RKO (cell line): ENCODE results near the gene STKLD1.

Source experiments
- DNase-seq: peaks from one replicate; pipeline ENCODE4 v3.0.0-alpha.2; 2016; ENCODE audit warnings: low spot score

STKLD1 gene

GRCh38 chr9:133417541-133418461 is 41.6 kb downstream of the STKLD1 start, which contains the start of gene REXO4:
REXO4 (minus strand) TSS chr9:133418010; CDS start chr9:133417844, 166 bp downstream.
- DNase-seq, result peak; percentile 97

DNA sequence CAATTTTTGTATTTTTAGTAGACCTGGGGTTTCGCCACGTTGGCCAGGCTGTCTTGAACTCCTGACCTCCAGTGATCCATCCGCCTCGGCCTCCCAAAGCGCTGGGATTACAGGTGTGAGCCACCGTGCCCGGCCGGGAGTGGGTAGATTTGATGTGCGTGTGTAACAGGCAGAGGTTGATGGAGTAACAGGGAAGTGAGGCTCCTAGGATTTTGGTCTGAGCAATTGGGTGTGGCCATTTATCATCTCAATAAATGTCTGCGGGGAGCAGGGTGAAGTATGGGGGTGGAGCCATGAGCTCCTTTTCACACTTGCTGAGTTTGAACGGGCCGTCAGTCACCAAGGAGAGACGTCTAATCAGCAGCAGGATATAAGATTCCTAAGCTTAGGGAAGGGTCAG is 42.8 kb downstream of the STKLD1 start:
- DNase-seq, result peak; percentile 85

- no peak for DNase-seq
Measured at GRCh38 chr9:133420392-133420827, 44.2 kb downstream of the STKLD1 start.

- DNase-seq, result peak; percentile 51
Measured at GRCh38 chr9:133421615-133422542, 45.7 kb downstream of the STKLD1 start, which contains the start of gene ADAMTS13. ADAMTS13 (plus strand) TSS chr9:133422367; CDS start chr9:133422444, 77 bp downstream.

DNA sequence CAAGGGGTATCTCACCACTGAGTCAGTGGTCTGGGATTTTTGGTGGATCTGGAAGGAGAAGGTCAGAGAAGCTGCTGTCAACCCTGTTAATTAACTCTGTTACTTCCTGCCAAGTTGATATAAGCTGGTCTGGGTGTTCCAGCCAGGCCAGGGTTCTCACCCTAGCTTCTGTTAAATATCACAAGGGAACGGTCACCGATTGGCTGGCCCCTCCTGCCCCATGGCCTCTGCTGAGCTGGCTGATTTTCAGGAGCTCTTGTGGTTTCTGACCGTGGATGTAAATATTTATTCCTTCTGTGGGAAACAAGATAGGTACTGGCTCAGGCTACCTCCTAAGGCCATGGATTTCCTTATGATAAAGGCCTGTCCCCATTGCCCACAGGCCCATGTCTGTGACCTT is 47.0 kb downstream of the STKLD1 start:
- no peak for DNase-seq

GRCh38 chr9:133424187-133424586 is 48.0 kb downstream of the STKLD1 start:
- DNase-seq, result no peak

- no peak for DNase-seq
Measured at GRCh38 chr9:133425049-133425632, 49.0 kb downstream of the STKLD1 start.

DNA sequence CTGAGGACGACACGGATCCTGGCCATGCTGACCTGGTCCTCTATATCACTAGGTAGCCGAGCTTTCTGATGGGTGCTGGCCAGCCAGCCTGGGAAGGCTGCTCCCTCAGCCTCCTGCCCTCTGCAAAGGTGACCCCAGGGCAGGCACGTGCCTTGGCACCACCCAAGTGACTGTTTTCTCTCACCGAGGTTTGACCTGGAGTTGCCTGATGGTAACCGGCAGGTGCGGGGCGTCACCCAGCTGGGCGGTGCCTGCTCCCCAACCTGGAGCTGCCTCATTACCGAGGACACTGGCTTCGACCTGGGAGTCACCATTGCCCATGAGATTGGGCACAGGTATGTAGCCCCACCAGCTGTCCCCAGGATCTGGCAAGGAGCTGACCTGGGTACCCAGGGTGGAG is 49.8 kb downstream of the STKLD1 start:
- no peak for DNase-seq

GRCh38 chr9:133427658-133428348 is 51.6 kb downstream of the STKLD1 start:
- DNase-seq, result no peak

DNA sequence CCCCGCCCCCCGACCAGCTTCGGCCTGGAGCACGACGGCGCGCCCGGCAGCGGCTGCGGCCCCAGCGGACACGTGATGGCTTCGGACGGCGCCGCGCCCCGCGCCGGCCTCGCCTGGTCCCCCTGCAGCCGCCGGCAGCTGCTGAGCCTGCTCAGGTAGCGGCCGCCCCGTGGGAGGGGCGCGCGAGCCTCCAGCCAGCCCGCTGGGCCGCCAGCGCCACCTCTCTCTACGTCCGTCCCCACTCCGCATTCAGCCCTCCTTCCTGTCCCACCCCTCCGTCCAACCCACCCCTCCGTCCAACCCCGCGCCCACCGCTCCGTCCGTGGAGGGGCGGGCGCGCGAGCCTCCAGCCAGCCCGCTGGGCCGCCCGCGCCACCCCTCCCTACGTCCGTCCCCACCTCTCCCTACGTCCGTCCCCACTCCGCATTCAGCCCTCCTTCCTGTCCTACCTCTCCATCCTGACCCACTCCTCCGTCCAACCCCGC is 52.5 kb downstream of the STKLD1 start:
- DNase-seq, result no peak

GRCh38 chr9:133429214-133429613 is 53.0 kb downstream of the STKLD1 start:
- no peak for DNase-seq

- DNase-seq, result no peak
Measured at GRCh38 chr9:133429641-133430161, 53.5 kb downstream of the STKLD1 start.

GRCh38 chr9:133430244-133430643 is 54.1 kb downstream of the STKLD1 start:
- no peak for DNase-seq

GRCh38 chr9:133433351-133433843 is 57.2 kb downstream of the STKLD1 start:
- no peak for DNase-seq

- DNase-seq, result no peak
Measured at GRCh38 chr9:133436681-133437080, 60.5 kb downstream of the STKLD1 start.

GRCh38 chr9:133437753-133438531 is 61.8 kb downstream of the STKLD1 start:
- no peak for DNase-seq

DNA sequence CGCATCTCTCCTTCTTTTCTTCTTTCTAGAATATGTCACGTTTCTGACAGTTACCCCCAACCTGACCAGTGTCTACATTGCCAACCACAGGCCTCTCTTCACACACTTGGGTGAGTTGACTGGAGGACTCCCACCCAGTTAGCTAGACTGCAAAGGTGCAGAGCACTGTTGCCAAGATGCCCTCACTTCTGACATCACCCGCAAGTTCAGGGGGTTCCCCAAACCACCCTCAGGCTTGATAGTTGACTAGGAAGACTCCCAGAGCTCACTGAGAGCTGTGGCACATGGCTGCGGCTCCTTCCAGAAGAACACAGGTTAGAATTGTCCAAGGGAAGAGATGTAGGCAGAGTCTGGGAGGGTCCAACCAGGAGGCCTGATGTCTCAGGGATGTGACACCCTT is 63.2 kb downstream of the STKLD1 start:
- no peak for DNase-seq

GRCh38 chr9:133440874-133441273 is 64.7 kb downstream of the STKLD1 start:
- DNase-seq, result no peak

- DNase-seq, result no peak
Measured at GRCh38 chr9:133441571-133441970, 65.4 kb downstream of the STKLD1 start.

- no peak for DNase-seq
Measured at GRCh38 chr9:133443248-133443647, 67.1 kb downstream of the STKLD1 start.
